ENCODE data around the gene VPS41. TPM values are rescaled to one million over a fixed set of nuclear protein-coding genes. Genes with fewer than 3 reads are reported as not detected.
"Not testable (repeated sequence)": the region's sequence is repeated elsewhere in the genome, so short reads cannot be mapped to it uniquely, and the experiment has no call there.

Gene VPS41
- total RNA-seq, 1 donor from 2014 or later = 56.2 TPM

DNA sequence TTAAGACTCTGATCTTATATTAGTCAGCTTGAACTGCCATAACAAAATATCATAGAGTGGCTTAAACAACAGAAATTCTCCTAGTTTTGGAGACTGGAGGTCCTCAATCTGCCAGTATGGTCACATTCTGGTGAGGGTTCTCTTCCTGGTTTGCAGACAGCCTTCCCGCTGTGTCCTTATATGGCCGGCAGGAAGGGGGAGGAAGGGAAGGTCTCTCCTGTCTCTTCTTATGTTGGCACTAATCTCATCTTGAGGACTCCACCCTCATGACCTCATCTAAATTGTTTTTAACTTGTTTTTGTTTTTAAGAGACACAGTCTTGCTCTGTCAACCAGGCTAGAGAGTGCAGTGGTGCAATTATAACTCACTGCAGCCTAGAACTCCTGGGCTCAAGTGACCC is 53.1 kb downstream of the VPS41 start:
- DNase-seq (ENCODE audit: low read depth) = no peak

DNA sequence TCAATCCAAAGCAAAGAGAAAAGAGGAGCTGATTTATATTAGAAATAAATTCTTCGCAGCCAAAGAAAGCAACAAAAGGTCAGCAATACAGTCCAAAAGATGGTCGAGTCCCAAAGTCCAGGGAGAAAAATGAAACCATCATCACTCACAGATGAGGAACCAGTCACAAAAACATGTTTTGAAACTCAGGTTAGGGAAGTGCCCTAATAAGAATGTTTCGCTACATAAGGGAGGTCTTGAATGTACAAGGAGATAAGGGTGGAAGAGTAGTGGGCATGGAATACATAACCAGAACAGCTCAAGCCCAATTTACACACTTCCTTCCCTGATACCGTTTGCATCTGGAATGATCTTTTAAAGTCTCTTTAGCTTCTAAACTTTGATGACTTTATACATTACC is 53.6 kb downstream of the VPS41 start:
- no peak for DNase-seq (ENCODE audit: low read depth)

DNA sequence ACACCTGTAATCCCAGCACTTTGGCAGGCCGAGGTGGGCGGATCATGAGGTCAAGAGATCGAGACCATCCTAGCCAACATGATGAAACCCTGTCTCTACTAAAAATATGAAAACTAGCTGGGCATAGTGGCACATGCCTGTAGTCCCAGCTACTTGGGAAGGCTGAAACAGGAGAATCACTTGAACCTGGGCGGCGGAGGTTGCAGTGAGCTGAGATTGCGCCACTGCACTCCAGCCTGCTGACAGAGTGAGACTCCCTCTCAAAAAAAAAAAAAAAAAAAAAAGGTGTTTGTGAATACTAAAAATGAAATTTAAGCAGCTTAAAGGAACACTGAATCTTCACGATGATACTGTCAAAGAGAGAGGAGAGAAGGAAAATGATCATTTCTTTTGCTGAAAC is 54.0 kb downstream of the VPS41 start:
- not testable (repeated sequence) for DNase-seq (ENCODE audit: low read depth)

DNA sequence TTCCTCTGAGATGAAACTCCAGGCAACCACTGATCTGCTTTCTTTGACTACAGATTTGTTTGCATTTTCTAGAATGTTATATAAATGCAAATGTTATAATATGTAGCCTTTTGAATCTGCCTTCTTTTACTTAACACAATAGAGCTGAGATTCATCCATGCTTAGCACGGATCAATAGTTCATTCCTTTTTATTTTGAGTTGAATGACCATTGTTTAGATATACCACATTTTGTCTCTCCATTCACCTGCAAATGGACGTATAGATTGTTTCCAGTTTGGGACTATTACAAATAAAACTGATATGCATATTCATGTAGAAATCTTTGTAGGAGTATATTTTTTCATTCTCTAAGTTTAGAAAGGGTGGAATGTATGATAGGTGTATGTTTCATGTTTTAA is 57.7 kb downstream of the VPS41 start:
- no peak for DNase-seq (ENCODE audit: low read depth)

DNA sequence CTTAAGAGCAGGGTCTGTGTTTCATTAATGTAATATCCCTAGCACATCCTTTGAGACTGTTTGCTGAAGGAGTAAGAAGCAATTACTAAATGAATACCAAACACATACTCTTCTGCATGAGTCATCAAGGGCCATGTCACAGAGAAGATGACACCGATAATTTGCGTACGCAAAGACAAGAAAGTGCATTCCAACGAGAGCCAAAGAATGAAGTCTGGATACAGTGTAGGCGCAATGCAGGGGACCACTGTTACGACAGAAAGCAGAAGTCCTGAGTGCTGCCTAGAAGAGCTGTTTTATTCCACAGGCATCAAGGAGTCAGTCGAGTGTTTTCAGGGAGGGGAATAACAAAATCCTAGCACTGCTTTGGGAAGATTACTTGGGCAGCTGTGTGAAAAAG is 62.7 kb downstream of the VPS41 start:
- DNase-seq (ENCODE audit: low read depth) = peak; percentile 45

DNA sequence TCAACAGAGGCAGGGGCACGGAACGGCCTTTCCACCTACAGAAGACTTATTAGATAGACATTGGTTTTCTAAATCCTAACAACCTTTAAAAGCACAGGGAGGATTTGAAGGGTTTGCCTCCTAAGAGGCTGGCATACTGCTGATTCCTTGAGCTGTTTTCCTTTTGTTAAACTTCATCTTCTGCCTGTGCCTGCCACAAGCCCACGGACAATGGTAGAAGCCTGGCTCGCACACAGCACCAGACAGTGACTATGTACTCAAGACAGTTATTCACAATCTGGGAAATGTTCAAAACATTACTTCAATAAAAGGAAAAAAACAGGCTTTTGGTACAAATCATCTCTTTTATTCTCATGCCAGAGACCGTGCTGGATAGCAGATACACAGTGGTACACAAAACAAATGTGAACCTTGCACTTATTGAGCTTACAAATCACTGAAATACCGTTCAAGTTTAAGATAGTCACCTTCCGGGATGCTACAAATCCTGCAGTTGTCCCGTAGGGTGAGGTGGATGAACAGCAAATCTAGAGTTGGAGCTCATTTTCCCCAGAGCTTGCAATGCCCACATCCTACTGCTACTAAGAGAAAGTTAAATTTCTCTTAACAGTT is 63.9 kb downstream of the VPS41 start:
- no peak for DNase-seq (ENCODE audit: low read depth)

DNA sequence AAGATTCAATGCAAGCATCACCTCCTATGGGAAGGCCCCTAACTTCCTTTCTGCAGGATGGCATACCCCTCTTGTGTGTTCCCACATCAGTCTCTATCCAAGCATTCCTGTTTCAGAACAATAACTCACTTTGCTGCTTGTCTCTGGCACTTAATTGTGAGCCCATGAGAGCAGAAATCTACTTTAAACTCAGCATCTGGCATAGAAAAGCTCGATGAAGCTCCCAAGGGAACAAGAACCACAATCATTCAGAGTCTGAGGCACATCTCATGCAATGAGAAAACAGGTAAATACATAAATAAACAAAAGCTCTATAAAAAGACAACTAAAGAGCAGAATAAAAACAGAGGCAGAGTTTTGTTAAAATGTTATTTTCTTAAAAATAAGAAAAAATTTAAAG is 66.2 kb downstream of the VPS41 start:
- DNase-seq (ENCODE audit: low read depth) = peak; percentile 38

DNA sequence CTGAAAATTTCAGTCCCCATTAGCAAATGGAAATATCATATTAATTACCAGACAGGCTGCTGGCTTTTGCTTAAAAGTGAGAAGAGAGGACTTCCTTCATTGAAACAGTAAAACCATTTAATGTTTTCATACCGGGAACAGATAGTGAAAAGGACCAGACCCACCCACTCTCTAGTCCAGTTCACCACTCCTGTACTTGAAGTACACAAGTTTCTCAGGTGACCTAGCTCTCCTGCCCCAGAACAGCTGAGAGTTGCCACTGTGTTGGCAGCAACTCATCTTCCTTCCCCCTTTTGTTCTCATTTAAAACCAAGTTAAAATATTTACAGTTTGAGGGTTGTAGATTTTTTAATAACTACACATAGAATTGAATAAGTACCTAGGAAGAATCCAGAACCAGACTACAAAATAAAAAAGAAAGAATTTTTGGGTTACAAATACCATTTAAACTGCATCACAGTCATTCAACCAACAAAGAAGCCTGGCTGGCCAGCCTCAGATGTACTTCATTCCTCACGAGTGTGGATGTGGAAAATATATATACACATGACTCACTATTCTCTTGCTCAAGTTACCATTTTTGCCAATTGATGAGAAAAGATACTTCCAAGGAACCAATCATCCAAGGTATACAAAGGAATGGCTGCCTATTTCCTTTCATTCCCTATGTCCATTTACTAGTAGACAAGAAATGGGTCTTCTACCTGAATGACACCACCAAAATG is 68.1 kb downstream of the VPS41 start:
- DNase-seq (ENCODE audit: low read depth) = peak; percentile 28

DNA sequence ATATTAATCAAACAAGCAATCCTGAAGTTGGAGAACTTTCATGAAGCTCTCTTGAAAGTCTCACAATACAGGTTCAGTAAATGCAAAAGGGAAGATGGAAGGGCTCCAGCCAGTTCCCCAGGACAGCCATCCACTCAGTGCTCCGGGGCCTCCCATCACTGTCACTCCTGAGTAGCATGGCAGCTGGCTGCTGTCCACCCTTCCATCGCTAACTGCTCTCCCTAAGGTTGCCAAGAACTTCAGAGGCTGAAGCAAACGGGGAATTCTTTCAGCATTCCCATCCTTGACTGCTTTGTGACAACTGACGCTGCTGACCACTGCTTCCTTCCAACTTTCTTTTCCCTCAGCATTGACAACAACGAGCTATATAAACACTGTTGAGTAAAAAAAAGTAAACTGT is 69.1 kb downstream of the VPS41 start:
- DNase-seq (ENCODE audit: low read depth) = peak; percentile 30

DNA sequence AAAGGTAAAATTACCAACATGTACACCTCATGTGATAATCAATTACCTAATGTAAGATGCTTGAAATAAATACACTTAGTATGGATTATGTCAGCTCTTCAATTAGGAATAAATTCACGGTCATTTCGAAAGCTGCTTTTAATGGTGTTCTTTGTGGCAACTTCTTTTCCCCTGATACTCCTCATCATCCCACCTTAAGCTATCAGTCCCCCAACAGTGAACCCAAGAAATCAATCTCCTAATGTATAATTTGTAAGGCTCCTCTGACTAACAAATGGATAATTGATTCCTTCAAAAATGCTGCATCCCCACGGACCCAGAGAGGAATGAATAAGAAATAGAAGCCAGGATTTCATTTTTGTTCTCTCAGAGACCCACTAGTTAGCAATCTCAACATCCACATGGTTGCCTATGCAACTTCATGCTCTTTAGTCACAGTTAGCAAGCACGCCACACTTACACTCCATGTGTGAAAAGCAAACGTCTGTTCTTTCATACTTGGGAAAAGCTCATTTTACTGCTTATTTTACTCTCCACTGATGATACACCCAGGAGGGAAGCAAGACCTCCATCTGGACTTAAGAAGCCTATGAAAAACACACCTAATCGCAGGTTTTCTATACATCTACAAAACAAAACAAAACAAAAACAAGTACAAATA is 70.1 kb downstream of the VPS41 start:
- no peak for DNase-seq (ENCODE audit: low read depth)

DNA sequence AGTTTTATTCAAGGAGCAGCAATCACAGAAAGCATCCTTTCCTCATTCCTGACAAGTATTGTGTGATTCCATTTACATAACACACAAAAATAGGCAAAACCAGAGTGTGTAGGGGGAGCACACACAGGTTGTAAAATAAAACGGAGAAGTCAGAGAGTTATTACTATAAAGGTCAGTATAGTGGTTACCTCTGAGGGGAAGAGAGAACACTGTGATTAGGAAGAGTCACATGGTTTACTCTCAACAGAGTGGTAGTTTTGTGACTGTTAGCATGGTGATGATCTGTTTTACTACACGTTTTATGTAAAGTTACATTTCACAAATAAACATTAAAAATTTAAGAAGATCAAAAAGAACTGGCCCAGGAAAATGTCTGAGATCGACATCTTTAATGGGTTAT is 74.6 kb downstream of the VPS41 start:
- DNase-seq (ENCODE audit: low read depth) = no peak

DNA sequence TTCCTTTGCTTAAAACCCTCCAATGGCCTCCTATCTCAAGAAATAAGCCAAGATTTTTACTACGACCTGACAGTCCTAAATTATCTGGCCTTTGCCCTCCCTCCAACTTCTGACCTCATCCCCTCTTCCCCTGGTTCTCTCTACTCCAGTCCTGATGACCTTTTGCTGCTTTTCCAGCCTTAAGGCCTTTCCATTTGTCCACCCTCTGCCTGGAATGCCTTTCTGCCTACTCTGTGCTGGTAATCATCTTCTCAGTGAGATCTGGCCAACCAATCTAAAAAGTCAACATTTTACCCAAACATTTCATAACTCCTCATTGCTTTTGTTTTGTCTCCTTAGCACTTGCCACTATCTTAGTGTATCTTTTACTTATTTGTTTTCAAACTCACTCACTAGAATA is 75.7 kb downstream of the VPS41 start:
- DNase-seq (ENCODE audit: low read depth) = no peak

DNA sequence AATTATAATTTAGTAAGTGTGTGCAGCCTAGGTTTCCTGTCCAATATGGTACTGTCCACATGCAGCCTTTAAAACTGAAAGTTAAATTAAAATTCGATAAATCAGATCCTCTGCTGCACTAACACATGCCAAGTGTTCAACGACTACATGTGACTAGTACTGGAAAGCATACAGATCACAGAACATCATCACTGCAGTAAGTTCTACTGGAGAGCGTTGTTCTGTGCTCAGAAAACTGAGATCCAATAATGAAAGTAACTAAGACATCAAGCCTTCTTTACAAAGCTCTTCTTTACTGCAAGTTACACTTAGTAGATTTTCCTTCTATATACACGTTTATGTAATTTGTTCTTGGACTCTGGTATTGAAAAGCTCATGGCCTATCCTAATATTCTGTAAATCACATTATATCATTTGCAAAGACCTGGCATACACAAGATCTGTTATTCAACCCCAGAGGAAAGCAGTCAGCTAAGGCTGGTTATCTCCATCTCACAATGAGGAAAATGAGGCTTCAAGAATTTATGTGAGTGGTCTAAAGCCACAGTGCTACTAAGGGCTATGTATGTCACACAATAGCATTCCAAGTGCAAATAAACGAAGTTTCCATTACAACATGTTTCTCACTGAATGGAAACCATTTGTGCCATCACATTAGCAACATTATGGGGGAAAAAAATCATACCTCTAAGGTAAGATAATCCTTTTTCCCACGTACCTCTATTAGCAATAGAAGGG is 77.6 kb downstream of the VPS41 start:
- no peak for DNase-seq (ENCODE audit: low read depth)

DNA sequence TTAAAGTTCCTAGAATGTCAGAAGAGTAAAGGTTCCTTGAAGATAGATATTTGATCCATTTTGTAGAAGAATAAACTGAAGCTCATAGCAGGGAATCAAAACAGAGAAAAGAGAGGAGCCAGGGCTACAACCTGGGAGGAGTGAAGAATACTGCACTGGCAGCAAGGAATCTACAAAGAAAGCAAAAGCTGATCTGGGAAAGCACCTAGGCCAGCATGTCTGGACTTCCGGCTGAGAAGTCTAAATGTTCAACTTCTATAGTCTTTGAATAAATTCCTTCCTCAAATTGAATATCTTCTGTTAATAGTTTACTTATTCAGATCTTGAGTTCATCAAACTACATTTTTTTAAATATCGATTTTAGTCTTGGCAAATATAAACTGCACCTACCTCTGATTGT is 78.2 kb downstream of the VPS41 start:
- DNase-seq (ENCODE audit: low read depth) = no peak

DNA sequence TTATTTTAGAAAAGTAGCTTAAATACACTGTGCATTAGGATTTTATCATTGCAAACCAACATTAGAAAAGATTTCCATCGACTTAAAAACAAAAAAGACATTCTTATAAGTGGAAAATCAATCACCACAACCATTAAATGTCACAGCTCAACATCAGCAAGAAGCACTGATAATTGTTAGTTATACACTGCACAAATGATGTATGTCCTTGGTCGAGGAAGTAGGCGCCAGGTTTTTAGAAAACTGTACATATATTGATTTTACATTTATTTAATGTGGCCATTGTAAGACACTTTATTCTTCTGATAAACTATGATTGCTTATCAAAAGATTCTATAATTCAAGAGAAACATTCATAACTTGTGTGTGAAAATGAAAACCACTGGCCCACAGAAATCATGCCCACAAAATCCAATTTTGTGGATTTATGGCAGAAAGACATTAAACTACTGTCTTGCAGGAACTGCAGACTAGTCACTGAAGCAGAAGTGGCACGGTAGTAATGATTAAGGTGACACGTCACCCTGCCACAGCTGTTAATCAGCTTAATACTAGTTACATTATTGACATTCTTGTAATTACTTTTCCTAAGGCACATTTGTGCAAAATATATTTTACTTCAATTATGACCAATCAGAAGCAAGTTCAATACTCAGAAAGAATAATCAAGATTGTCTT is 79.4 kb downstream of the VPS41 start:
- no peak for DNase-seq (ENCODE audit: low read depth)

DNA sequence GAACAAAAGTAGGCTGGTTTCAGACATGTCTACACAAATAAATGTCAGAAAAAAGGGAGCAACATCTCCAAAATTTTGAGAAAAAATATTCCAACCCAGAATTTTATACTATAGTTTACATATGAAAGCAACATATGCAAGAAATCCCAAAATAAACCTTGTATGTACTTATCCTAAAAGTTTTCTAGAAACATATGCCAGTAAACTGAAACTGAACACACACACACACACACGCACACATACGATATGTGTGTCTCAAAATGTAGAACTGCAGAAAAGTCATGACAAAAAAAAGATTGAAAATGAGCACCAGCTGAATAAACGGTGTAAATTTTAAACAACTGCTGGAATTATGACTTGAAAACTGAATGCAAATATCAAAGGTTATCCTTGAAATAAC is 81.0 kb downstream of the VPS41 start:
- DNase-seq (ENCODE audit: low read depth) = no peak

DNA sequence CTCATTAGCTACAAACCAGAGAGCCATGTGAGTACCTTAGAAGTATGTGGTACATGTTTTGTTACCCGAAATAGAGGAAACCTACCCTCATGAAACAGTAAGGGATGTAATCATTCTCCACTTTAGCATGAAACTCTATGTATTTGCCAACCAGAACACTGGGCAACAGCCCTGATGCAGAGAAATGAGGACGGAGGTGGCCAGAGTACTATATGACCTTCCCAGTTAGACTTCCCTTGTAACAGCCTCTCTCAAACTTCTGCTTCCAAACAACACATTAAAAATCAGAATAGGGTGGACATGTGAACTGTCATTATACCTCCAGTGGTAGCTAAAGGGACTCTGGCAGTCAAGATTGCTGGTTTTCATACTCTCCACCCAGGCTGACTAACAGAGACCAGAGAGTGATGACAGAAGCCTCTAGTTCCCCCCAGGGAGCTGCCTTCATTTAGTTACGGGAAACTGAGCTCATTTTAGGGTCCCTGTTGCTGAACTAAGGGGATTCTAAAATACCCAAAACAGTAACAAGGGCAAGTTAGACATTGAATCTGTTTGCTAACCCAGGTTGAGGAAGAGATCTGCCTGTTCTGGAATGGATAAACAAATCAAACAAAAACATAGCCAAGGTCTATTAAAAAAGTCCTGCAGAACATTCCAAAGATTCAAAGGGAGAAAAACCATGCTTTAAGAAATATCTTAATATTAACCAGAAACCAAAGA is 83.1 kb downstream of the VPS41 start:
- DNase-seq (ENCODE audit: low read depth) = no peak

DNA sequence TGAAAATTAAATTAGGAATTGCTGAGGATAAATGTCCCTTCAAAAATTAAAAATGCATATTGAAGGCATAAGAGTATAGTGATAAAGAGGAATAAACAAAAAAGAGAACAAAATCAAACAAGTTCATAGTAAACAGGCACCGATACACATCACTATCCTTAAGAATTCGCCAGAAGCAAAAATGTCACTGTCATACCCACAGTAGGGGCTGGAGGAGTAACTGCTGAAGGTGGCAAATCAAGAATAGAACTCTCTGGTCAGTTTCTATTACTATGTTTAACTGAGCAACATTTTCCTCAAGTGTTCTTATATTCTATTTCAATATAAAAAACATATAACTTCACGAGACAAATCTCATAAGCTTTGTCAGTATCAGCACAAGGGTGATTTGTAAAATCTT is 84.0 kb downstream of the VPS41 start:
- no peak for DNase-seq (ENCODE audit: low read depth)

DNA sequence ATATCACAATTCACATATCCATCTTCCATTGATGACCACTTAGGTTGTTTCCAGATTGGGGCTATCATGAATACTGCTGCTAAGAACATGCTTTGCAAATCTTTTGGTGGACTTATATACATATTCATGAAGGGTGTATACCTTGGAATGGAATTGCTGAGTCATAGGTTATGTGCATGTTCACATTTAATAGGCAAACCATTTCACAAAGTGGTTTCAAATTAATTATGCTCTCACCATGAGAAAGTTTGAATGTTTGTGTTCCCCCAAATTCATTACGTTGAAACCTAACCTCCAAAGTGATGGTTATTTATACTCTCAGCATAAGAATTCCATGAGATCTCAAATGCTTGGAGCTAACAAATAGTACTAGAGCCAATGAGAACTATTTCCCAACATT is 86.4 kb downstream of the VPS41 start:
- DNase-seq (ENCODE audit: low read depth) = no peak

DNA sequence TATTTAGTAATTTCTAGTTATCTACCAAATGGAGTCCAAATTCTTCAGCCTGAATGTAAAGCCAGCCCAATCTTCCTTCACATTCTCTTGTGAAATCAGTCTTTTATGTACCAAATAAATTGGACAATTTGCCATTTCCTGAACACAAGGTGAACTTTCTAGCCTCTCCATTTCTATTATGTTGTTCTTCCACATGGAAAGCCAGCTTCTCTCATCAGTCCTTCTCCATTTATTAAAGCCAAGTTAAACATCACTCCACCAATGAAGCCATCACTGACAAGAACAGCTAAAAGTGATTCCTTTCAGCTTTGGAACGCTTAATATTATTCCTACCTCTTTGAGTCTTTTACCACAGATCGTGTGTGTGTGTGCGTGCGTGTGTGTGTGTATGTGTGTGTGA is 88.4 kb downstream of the VPS41 start:
- no peak for DNase-seq (ENCODE audit: low read depth)

DNA sequence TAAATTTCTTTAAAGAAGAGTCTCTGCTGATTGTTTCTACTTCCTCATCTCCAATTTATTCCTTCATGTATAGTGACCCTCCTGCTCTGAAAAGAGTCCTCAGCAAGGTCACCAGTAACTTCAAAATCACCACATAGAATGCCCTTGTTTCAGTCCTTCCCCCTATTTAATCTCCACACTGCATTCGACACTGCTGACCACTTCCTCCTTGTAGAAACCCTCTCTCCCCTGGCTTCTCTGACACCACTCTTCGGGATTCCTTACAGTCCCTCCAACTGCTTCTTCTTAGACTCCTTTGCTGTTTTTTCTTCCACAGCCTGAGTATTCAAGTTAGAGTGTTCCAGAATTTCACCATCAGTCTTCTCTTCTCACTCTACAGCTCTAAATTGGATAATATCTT is 89.5 kb downstream of the VPS41 start:
- DNase-seq (ENCODE audit: low read depth) = no peak
